Karpas-422 (cell line): ENCODE data around the gene HAUS3. TPM values are rescaled to one million over a fixed set of nuclear protein-coding genes. Genes with fewer than 3 reads are reported as not detected.

Source experiments
- DNase-seq: peaks from one replicate; pipeline ENCODE4 v3.0.0-alpha.2; 2015
- H2AFZ ChIP-seq: fragments of 200-600 bp; sonication (generic); 2 replicates; pipeline ENCODE4 v1.6.1; 2014; ENCODE audit warnings: antibody characterized with exemption, low read length, mixed read lengths
- H3K27ac ChIP-seq: fragments of 200-600 bp; sonication (generic); 2 replicates; pipeline ENCODE4 v1.5.1; 2014; ENCODE audit warnings: mild to moderate bottlenecking, low read length, moderate library complexity
- H3K27me3 ChIP-seq: fragments of 200-600 bp; sonication (generic); 2 replicates; pipeline ENCODE4 v1.6.1; 2014; ENCODE audit warnings: low read length, mixed read lengths
- H3K36me3 ChIP-seq: fragments of 200-600 bp; sonication (generic); 2 replicates; pipeline ENCODE4 v1.6.1; 2014; ENCODE audit warnings: low read length, mixed read lengths; ENCODE audit not compliant: insufficient read depth
- H3K4me1 ChIP-seq: fragments of 200-600 bp; sonication (generic); 2 replicates; pipeline ENCODE4 v1.6.1; 2014; ENCODE audit warnings: mild to moderate bottlenecking, low read length, mixed read lengths
- H3K4me2 ChIP-seq: fragments of 200-600 bp; sonication (generic); 2 replicates; pipeline ENCODE4 v1.6.1; 2014; ENCODE audit warnings: low read length, low read depth, mild to moderate bottlenecking; ENCODE audit not compliant: poor library complexity, severe bottlenecking
- H3K4me3 ChIP-seq: fragments of 200-600 bp; sonication (generic); 2 replicates; pipeline ENCODE4 v1.5.1; 2014; ENCODE audit warnings: mild to moderate bottlenecking, antibody characterized with exemption, low read length, mixed read lengths
- H3K79me2 ChIP-seq: fragments of 200-600 bp; sonication (generic); 2 replicates; pipeline ENCODE4 v1.6.1; 2014; ENCODE audit warnings: mild to moderate bottlenecking, low read length, mixed read lengths
- H3K9ac ChIP-seq: fragments of 200-600 bp; sonication (generic); 2 replicates; pipeline ENCODE4 v1.6.0; 2014; ENCODE audit warnings: low read length
- H3K9me2 ChIP-seq: fragments of 200-600 bp; sonication (generic), shearing (Covaris generic); replicated peaks from 2 replicates; pipeline ENCODE4 v1.6.0; 2014; ENCODE audit warnings: mild to moderate bottlenecking, low read length, moderate library complexity; ENCODE audit not compliant: insufficient read depth
- H3K9me3 ChIP-seq: fragments of 300-700, 200-600 bp; sonication (generic); 2 replicates; pipeline ENCODE4 v1.6.1; 2014; ENCODE audit warnings: low read length, mixed read lengths
- H4K20me1 ChIP-seq: fragments of 200-600 bp; sonication (generic); 2 replicates; pipeline ENCODE4 v1.6.1; 2014; ENCODE audit warnings: mild to moderate bottlenecking, antibody characterized with exemption, low read length, low read depth; ENCODE audit not compliant: insufficient read depth
- total RNA-seq: library from RNA; depleted of rRNA; stranded (reverse); fragments of >200 nt; shearing (Covaris generic); gene quantifications from 2 replicates; pipeline ENCODE4 v1.2.3, GENCODE V29; 2014; ENCODE audit warnings: low replicate concordance

Gene HAUS3
- total RNA-seq, 1 experiment from 2014 or later = 14.6 TPM

- H3K4me3 ChIP-seq = no peak overlapping the region
- no peaks in the 10 kb centered on the region for H3K4me1 ChIP-seq
- H3K4me2 ChIP-seq = no peak overlapping the region
- H3K9ac ChIP-seq = no peak overlapping the region
- no peaks in the 10 kb centered on the region for H3K27me3 ChIP-seq
- no peaks in the 10 kb centered on the region for H3K36me3 ChIP-seq
- H3K79me2 ChIP-seq = no peaks in the 10 kb centered on the region
- no peak overlapping the region for H3K27ac ChIP-seq
- H2AFZ ChIP-seq = no peak overlapping the region
- DNase-seq = no peak
- no peaks in the 10 kb centered on the region for H3K9me3 ChIP-seq
- no peaks in the 10 kb centered on the region for H3K9me2 ChIP-seq
- no peaks in the 10 kb centered on the region for H4K20me1 ChIP-seq
These were observed 30.3 kb upstream of the HAUS3 start for GRCh38 chr4:2272026-2272827.

GRCh38 chr4:2271279-2272025, 29.5 kb upstream of the HAUS3 start:
- Histone ChIP-seq H3K27ac (no peak overlapping the region), H3K79me2 (no peaks in the 10 kb centered on the region), H3K9ac (no peak overlapping the region), H3K36me3 (no peaks in the 10 kb centered on the region), H2AFZ (no peak overlapping the region), H3K27me3 (no peaks in the 10 kb centered on the region), H3K9me3 (no peaks in the 10 kb centered on the region), H3K4me3 (no peak overlapping the region), H4K20me1 (no peaks in the 10 kb centered on the region), H3K4me1 (no peaks in the 10 kb centered on the region), H3K4me2 (no peak overlapping the region), H3K9me2 (no peaks in the 10 kb centered on the region)
- no peak for DNase-seq

- no peak overlapping the region for H2AFZ ChIP-seq
- DNase-seq = no peak
- H3K4me3 ChIP-seq = no peak overlapping the region
- H3K9ac ChIP-seq = no peak overlapping the region
- H3K27me3 ChIP-seq = no peaks in the 10 kb centered on the region
- H3K4me2 ChIP-seq = no peak overlapping the region
- H3K36me3 ChIP-seq = no peaks in the 10 kb centered on the region
- H3K9me2 ChIP-seq = no peaks in the 10 kb centered on the region
- H4K20me1 ChIP-seq = no peaks in the 10 kb centered on the region
- H3K79me2 ChIP-seq = no peaks in the 10 kb centered on the region
- no peaks in the 10 kb centered on the region for H3K4me1 ChIP-seq
- no peak overlapping the region for H3K27ac ChIP-seq
- H3K9me3 ChIP-seq = no peaks in the 10 kb centered on the region
These were observed 28.6 kb upstream of the HAUS3 start for GRCh38 chr4:2270341-2271165.

- no peak overlapping the region for H3K9ac ChIP-seq
- no peak overlapping the region for H3K4me3 ChIP-seq
- H4K20me1 ChIP-seq = no peaks in the 10 kb centered on the region
- H3K27me3 ChIP-seq = no peaks in the 10 kb centered on the region
- H3K9me2 ChIP-seq = no peaks in the 10 kb centered on the region
- DNase-seq = no peak
- H3K27ac ChIP-seq = no peak overlapping the region
- H3K79me2 ChIP-seq = no peaks in the 10 kb centered on the region
- H3K9me3 ChIP-seq = no peaks in the 10 kb centered on the region
- H3K4me2 ChIP-seq = no peak overlapping the region
- H2AFZ ChIP-seq = no peak overlapping the region
- H3K36me3 ChIP-seq = no peaks in the 10 kb centered on the region
- no peaks in the 10 kb centered on the region; the same call in 1 of the 2 replicates for H3K4me1 ChIP-seq
These were observed 27.8 kb upstream of the HAUS3 start for GRCh38 chr4:2269618-2270163.

- no peak overlapping the region for H3K4me2 ChIP-seq
- no peak overlapping the region for H3K9ac ChIP-seq
- no peak overlapping the region for H2AFZ ChIP-seq
These were observed 27.2 kb upstream of the HAUS3 start for GRCh38 chr4:2269206-2269531.

GRCh38 chr4:2268357-2269205, 26.7 kb upstream of the HAUS3 start:
- DNase-seq = no peak
- Histone ChIP-seq H3K4me2 (no peak overlapping the region), H3K36me3 (no peaks in the 10 kb centered on the region), H3K9ac (no peak overlapping the region), H3K4me3 (no peak overlapping the region), H3K27me3 (no peaks in the 10 kb centered on the region), H3K9me2 (no peaks in the 10 kb centered on the region), H3K27ac (no peak overlapping the region), H3K79me2 (no peaks in the 10 kb centered on the region), H4K20me1 (no peaks in the 10 kb centered on the region), H3K9me3 (no peaks in the 10 kb centered on the region), H2AFZ (no peak overlapping the region), H3K4me1 (peaks cover 11% of the 10 kb centered on the region)

More at GRCh38 chr4:2269206-2269531, 27.2 kb upstream of the HAUS3 start:
- Histone ChIP-seq H3K9me2 (no peaks in the 10 kb centered on the region), H3K4me1 (peaks cover 5% of the 10 kb centered on the region), H4K20me1 (no peaks in the 10 kb centered on the region), H3K36me3 (no peaks in the 10 kb centered on the region), H3K27me3 (no peaks in the 10 kb centered on the region), H3K79me2 (no peaks in the 10 kb centered on the region), H3K9me3 (no peaks in the 10 kb centered on the region), H3K27ac (no peak overlapping the region), H3K4me3 (no peak overlapping the region)
- no peak for DNase-seq

GRCh38 chr4:2267841-2268240, 25.9 kb upstream of the HAUS3 start:
- Histone ChIP-seq H3K4me2 (no peak overlapping the region), H3K27me3 (no peaks in the 10 kb centered on the region), H3K4me3 (no peak overlapping the region)

More at GRCh38 chr4:2267841-2268240, 25.9 kb upstream of the HAUS3 start:
- H3K9ac ChIP-seq = no peak overlapping the region
- no peaks in the 10 kb centered on the region for H3K36me3 ChIP-seq
- no peaks in the 10 kb centered on the region for H3K79me2 ChIP-seq
- DNase-seq = no peak
- no peaks in the 10 kb centered on the region for H3K9me2 ChIP-seq
- H3K4me1 ChIP-seq = peaks cover 18% of the 10 kb centered on the region
- H3K27ac ChIP-seq = no peak overlapping the region
- H2AFZ ChIP-seq = no peak overlapping the region
- no peaks in the 10 kb centered on the region for H4K20me1 ChIP-seq
- H3K9me3 ChIP-seq = no peaks in the 10 kb centered on the region
